NCI-H524 treated with DMSO at 0.1 percent for 48 hours (cell line): ENCODE results near the gene USP13.
"Not testable (repeated sequence)": the region's sequence is repeated elsewhere in the genome, so short reads cannot be mapped to it uniquely, and the experiment has no call there.

Experiments used
- DNase-seq: peaks from one replicate; lab custom pipeline; 2025; lab: John Stamatoyannopoulos, UW

USP13 gene

DNA sequence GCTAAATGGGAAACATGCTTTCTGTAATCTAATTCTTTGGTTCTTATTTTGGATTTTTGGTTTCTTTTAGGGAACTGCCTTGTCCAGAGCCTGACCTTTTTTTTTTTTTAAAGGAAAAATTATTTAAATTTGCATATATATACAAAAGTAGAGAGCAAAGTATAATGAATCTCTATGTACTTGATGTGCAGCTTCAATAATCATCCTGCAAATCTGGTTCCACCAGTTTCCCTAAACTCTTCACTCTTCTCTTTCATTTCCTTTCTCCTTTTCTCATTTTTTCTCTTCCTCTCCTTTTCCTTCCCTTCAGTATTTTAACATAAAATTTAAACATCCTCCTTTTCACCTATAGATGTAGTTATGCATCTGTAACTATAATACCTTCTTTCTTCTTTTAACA is 82.5 kb downstream of the USP13 start:
- DNase-seq = no peak

DNA sequence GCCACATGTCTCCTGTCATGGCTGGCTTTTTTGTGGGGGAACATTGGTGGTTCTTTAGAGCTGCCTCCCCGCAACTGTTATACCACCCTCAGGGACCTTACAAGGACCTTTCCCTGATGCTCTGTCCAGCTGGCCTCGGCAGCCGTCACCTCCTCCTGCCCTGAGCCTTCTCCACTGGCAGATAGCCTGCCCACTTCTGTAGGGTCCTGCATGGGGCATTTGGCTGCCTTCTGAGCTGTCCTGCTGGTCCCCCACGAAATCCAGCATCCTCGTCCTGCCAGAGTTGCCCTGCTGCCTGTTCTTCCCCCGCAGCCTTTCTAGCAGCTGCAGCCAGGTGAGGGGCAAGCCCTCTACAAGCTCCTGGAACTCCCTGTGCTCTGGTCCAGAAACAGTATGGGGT is 86.2 kb downstream of the USP13 start:
- DNase-seq = no peak

DNA sequence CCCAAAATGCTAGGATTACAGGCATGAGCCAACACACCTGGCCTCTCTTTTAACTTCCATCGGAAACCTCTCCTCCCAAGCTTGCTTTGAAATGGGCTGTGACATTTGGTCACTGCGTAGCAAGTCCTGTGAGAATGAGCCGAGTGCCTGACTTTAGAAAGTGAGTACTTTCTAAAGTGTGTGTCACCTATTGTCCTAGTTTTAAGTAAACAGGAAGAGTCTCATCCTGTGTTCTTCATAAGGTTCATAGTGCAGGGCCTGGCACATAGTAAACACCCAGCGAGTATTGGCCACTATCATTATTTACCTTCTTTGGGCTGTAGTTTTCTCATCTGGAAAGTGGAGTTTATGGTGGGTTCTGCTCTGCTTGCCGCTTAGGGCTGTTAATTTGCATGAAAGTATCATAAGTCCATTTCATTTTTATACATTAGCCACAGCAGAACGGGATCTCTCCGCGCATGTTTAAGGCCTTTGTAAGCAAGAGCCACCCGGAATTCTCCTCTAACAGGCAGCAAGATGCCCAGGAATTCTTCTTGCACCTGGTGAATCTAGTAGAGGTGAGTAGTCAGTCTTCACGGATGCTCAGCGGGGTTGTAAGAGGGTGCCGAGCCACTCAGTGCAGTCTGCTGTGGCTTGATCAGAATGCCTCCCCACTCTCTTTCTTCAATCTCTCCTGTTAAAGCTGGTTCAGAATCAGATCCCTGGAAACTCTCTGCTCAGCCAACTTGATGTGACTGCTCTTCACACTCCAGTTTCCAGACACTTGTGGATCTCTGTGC is 87.2 kb downstream of the USP13 start:
- DNase-seq = no peak

DNA sequence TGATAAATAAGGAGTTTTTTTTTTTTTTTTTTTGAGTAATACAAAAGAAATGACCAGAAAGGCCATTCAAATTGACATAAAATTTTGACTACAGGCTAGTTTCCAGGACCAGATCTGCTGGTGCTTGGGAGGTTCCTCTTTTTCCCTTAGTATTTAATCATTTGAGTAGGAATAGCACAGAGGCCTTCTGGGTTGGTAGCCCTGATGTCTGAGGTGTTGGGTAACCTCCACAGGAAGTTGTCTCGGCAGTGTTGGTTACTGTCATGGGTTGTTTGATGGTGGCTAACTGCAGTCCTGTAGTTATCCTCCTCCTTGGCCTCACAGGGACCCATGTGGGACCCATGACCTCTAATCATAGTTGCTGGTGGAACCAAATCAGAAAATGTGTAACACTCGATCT is 91.1 kb downstream of the USP13 start:
- no peak for DNase-seq

DNA sequence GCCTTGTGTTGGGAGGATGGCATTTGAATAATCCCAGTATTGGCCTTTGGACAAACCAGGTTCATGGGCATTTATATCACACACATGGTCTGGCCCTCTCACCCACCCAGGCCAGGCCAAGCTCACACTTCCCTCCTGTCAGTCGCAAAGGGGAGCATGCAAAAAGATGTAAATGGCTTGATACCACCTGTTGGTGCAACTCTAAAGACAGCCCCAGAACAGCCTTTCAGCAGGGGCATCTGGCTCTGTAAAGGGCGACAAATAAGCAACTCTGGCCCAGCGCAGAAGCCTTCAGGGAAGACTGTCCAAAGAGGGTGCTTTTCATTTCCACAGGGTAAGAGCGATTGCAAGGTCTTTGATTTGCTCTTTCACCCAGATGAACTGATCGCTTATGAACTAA is 91.8 kb downstream of the USP13 start:
- DNase-seq = no peak

DNA sequence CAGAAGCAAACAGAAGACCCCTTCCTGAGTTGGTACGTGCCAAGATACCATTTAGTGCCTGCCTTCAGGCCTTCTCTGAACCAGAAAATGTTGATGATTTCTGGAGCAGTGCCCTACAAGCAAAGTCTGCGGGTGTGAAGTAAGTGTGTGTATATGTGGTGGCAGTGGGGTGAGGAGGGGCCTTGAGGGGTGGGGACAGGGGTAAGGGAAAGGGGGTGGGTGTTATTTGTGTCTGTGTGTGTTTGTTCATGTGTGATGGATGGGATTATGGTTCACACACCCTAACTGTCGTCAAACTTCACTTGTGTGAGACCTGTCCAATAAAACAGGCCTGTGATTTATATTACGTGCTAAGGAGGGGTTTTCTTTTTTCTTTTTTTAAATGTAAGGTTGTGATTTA is 92.2 kb downstream of the USP13 start:
- no peak for DNase-seq

DNA sequence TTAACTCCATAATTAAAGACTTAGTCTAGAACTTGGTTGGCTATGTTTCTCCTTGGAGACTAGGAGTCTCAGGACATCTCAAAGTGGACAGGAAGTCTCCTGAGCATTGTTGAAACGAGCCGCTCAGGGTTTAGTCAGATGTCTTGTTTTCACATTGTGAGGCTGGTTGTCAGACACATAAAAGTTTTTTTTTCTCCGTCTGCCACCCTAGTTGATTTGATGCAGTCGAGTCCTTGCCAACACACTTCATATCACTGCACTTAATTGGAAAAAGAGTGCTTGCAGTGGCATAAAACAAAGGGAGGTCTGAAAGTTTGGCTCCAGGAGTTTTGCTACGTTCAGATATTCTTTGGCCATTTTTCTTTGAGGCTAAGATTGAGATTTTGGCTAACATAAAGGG is 92.9 kb downstream of the USP13 start:
- DNase-seq = no peak

DNA sequence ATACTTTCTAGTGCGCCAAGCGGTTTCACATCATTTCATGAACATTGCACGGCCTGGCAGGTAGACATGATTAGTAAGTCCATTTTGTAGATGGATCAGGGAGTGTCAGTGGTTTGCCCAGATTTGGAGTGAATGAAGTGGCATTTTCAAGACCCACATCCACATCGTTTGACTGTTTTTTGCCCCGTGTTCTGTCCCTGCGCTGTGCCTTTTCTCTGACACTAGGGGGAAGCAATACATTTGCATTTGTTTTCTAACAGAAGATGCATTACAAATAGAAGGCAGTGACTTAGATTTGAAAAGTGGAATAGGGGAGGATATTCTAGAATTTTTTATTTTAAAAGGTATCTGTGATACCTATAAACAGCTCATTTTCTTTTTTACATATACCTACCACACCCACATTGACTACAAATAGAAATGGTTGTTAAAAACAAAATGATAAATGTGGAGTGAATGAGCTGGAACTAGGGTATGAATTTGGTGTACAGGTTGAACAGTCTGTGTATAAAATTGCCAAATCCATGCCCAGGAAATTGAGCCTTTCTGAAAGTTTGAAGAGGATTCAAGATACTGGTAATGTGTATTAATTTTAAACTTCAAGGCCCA is 98.0 kb downstream of the USP13 start:
- peak; percentile 13 for DNase-seq

DNA sequence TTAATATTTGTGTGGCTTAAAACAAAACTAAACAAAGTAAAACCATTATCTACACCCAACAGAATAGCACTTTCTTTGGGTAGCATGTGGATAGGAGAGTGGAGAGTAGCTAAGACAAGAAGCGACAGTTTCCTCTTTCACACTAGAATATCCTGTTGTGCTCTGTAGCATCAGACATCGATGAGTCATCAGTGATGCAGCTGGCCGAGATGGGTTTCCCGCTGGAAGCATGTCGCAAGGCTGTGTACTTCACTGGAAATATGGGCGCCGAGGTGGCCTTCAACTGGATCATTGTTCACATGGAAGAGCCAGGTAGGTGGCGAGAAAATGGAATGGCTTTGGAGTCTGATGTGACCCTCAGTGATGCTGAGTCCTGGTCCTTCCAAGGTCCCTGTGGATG is 108.1 kb downstream of the USP13 start:
- no peak for DNase-seq

DNA sequence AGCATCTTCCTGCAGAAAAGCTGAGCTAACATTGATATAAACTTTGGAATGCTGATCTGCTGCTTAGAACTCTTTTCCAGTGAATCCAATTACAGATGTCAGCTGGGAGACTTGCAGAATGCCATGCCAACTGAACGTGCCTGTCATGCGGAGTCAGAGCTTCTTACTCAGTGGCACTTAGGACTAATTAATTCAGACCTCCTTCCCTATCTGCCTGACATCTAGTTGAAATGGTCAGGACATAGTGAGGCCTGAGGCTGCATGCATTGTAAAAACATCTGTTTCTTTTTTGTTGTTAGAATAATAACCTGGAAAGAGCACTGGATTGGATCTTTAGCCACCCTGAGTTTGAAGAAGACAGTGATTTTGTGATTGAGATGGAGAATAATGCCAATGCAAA is 112.6 kb downstream of the USP13 start:
- no peak for DNase-seq

DNA sequence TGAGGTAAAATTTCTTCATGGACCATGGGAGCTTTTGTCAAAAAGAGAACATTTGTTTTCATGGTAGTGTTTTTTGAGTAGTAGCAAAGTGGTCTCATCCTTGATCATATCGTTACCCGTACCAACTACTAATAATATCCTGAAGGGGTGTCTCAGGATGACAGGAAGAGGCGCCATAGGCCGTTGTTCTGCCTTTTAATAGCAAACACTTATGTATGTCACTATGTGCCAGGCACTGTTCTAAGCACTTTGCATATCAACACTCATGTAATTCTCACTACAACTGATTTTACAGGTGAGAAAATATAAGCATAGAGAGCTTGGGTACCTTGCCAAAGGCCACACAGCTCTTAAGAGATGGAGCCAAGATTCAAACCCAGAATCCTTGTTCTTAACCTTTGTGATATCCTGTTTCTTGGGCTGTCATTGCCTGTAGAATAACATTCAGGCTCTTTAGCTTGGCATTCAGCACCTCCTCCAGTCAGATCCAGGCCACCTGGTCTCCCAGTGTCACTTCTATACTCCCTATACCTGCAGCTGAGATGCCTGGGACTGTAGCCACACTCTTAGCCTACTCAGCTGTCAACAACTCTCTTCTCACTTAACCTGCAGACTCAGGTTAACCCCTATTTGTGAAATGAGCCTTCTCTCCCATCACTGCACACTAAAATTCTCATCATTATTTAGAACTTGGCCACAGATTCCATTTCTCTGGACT is 113.7 kb downstream of the USP13 start:
- DNase-seq = no peak

DNA sequence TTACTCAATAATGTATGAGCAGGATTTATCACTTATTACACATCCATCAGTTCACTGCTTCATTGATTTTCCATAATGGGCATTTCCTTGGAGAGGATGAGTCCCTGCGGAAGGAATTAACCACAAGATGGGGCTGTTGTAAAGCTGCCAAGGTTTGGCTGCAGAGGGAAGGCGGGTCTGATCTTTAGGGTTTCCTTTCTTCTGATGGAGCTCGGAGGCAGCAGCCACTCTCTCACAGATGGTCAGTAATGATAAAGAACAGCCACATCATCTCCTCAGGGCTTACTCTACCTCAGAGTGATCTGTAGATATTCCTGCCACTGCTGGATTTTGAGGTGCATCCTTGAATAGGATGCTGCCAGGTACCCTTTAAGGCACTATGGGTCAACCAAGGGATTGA is 115.2 kb downstream of the USP13 start:
- DNase-seq = peak; percentile 23

DNA sequence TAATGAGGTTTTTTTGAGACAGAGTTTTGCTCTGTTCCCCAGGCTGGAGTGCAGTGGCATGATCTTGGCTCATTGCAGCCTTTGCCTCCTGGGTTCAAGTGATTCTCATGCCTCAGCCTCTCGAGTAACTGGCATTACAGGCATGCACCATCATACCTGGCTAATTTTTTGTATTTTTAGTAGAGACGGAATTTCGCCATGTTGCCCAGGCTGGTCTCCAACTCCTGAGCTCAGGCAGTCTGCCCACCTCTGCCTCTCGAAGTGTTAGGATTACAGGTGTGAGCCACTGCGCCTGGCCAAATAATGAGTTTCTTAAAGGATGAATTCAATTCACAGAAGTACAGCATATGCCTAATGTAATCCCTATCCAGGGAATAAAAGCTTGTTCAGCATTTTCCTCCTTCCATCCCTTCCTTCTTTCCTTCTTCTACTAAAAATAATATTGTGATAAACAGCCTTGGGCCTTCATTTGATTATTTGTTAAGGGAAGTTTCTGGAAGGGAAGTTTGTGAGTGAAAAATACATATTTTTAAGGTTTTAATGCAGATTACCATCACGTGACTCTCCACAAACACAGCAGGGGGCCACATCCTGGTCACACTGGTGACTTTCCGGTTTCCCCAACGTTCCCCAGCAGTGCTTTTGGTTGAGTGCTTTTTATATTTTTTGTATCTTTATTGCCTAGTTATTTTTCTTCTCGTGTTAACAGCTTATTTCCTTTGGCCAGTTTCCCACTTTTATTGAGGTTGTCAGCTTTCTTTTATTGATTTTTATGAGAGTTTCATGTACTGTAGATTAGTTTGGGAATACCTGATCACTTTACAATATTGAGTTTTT is 116.8 kb downstream of the USP13 start:
- no peak for DNase-seq

DNA sequence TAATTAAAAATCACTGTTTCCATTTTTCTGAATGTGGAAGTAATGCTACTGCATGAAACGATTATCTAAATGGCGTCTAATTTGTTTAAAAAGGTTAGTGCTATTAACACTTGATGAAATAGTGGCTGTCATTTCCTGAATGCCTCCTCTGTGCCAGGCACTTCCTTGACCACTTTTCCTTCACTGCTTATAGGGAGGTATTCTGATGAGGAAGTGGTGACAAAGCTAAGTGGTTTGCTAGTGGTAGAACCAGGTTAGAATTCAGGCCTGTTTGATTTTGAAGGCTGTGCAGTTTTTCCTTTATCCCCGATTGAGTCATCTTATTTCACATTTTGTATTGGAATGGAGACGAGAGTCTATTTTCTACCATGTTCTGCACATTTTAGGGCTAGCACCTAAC is 119.0 kb downstream of the USP13 start:
- DNase-seq = no peak

DNA sequence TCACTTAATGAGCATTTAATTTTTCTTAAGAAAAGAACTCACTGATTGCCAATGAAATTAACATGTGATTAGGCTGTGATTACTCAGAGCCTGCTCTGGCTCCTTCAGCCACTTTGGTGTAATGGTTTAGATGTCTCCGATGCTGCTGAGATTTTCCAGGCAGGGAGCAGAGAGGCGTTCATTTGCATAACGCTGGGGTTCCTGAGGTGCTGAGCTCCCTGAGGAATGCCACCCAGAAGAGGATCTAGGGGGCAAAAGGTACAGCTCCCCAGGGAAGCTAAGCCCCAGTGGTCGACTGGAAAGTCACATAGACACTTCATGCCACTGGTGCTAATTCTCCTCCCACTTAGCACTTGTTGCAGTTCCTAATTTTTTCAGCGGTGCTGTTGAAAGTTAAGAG is 119.5 kb downstream of the USP13 start:
- no peak for DNase-seq

DNA sequence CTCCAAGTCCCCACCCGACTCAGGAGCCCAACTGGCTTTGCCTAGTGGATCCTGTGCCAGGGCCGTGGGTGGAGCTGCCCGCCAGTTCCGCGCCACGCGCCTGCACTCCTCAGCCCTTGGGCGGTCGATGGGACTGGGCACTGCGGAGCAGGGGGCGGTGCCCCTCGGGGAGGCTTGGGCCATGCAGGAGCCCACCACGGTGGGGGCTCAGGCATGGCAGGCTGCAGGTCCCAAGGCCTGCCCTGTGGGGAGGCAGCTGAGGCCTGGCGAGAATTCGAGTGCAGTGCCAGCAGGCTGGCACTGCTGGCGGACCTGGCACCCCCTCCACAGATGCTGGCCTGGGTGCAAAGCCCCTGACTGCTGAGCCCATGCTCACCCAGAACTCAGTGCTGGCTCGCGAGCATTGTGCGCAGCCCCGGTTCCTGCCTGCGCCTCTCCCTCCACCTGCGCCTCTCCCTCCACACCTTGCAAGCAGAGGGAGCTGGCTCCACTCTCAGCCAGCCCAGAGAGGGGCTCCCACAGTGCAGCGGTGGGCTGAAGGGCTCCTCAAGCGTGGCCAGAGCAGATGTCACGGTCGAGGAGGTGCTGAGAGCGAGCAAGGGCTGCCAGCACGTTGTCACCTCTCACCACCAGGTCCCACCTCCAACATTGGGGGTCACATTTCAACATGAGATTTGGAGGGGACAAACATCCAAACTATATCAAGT is 122.7 kb downstream of the USP13 start:
- DNase-seq = no peak

DNA sequence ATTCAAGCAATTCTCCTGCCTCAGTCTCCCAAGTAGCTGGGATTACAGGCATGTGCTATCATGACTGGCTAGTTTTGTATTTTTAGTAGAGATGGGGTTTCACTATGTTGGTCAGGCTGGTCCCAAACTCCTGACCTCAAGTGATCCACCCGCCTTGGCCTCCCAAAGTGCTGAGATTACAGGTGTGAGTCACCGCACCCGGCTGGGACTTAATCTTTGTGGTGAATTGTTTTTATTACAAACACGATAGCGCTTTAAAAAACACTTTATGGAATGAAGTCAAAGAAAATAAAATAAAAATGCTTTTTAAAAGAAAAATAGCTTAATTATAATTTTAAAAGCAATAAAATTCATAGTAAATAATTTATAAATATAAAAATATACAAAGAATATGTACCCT is 130.0 kb downstream of the USP13 start:
- not testable (repeated sequence) for DNase-seq

DNA sequence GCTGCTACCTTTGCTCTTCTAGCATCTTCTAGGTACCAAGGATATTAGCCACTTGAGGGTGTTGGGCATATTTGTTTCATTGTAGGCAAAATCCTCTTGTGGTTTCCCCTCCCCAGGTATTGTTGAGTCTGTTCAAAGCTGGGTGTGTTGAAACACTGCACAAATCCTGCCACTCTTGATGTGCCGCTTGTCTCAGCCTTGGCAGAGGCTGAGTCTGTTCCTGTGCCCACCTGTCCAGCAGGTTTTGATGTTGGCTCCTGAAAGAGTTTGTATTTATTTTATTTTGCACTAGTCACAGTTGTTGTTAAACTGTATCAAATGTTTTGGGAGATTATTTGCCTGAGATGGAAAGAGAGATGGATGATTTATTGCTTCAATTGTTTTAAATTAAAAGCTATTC is 136.2 kb downstream of the USP13 start:
- no peak for DNase-seq

DNA sequence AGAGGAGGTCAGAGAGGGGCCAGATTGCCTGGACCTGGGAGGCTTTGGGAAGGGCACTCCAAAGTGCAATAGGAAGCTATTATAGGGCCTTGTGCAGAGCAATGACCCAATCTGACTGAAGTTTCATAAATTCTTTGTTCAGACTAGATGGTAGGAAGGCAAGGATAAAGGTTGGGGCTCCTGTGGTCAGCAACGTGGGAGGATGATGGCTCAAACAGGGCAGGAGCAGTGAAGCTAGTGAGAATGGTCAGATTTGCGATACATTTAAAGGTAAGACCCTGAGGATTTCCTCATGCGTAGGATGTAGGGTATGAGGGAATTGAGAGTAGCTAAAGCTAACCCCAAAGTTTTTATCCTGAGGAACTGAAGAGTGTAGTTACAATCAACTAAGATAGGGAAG is 139.0 kb downstream of the USP13 start:
- DNase-seq = no peak

DNA sequence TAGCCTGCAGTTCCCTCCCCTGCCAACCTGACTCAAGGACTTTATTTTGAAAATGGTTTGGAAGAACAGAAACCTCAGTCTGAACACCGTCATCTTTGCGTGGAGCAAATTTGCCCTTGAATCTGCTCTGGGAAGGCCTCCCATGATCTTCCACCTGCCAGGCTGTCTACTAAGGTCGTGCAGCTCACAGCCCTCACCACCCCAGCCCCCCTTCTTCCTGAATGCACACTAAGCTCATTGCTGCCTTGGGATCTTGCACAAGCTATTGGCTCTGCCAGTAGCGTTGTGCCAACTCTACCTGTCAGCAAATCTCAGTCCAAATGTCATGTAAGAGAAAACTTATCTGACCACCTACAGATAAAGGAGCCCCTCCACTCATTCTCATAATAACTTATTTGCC is 141.5 kb downstream of the USP13 start:
- no peak for DNase-seq

DNA sequence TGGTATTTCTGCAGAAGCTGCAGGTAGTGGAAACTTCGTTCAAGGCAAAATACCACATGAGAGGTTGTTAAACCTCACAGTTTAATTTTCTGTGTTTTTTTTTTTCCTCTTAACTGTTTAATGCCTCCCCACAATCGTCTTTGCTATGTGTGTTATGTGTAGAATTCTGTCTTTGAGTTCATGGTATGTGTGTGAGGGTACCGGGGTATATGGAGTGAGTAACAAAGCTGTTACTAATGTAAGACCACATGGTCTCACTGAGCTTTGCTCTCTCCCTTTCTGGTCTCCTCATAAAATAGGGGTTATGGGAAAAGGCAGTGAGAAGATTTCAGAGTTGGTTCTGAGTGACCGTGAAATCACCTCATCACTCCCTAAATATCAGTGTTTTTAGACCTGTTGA is 143.6 kb downstream of the USP13 start:
- DNase-seq = no peak

DNA sequence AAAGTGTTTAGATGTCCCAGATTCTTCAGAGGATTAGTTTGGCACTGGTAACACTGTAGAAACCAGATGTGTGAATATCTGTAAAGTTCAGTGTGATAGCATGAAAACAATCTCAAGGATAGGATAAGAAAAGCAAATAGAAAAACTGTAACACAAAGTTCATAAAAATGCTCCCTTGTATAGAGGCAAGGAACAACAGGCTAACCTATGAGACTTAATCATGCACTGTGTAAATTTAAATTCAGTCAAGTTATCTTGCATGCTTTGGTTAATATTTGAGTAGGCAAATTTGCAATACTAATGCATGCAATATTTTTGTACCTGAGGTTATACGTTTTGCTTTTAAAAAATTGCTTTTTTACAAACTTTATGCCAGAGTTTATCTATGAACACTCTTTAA is 144.4 kb downstream of the USP13 start:
- no peak for DNase-seq
